ENCODE measurements around the gene IRAK3. TPM values are rescaled to one million over a fixed set of nuclear protein-coding genes. Genes with fewer than 3 reads are reported as not detected.

The IRAK3 gene
- polyA plus RNA-seq, 1 donor from 2014 or later: 0.31 TPM

DNA sequence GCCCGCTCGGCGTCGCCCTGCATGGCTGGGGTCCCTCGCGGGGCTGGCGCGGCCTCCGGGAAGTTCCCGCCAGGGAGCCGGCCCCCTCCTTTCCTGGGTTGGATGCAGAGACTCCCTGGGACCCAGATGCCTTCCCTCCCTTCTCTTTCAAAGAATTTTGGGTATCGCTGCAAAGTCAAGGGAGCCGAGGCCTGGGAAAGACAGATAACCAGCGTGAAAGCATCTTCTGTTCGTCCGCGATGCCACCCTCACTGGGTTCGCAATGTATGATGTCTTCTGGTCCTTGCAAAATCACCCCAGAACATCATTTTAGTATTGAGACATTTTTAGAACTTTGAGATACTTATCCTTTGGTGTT lies 451 bp downstream of the IRAK3 start:
- Histone ChIP-seq H3K27ac (ENCODE audit: low read length) (no peak overlapping the region), H3K79me2 (replicated peaks; ENCODE audit: insufficient read depth, low read length) (no peaks in the 10 kb centered on the region), H3K9me3 (ENCODE audit: low read length) (peaks cover 5% of the 10 kb centered on the region), H3K9ac (ENCODE audit: low read length) (no peak overlapping the region), H3K4me3 (ENCODE audit: low read length) (no peak overlapping the region), H3K27me3 (ENCODE audit: insufficient read depth, low read depth, low read length) (peaks cover 37% of the 10 kb centered on the region), H4K20me1 (ENCODE audit: insufficient read depth) (no peaks in the 10 kb centered on the region), H3F3A (ENCODE audit: insufficient read depth, low read length, poor library complexity, severe bottlenecking) (no peaks in the 10 kb centered on the region), H3K4me2 (ENCODE audit: low read length) (no peak overlapping the region), H2AFZ (ENCODE audit: low read depth, low read length) (no peak overlapping the region), H3K9me2 (ENCODE audit: insufficient read depth, low read length) (no peaks in the 10 kb centered on the region), H3K36me3 (ENCODE audit: insufficient read depth, low read length) (no peaks in the 10 kb centered on the region)
- TF ChIP-seq POLR2AphosphoS5 (IDR thresholded peaks at IDR 0.05) (no peak), EP300 (conservative IDR thresholded peaks at IDR 0.05; ENCODE audit: poor library complexity, severe bottlenecking) (no peak), TAF1 (IDR thresholded peaks at IDR 0.05; ENCODE audit: low read depth) (no peak), MXI1 (conservative IDR thresholded peaks at IDR 0.05; ENCODE audit: poor library complexity, severe bottlenecking) (no peak), SMC3 (conservative IDR thresholded peaks at IDR 0.05; ENCODE audit: poor library complexity) (no peak), EZH2 (IDR thresholded peaks at IDR 0.05; ENCODE audit: borderline replicate concordance, insufficient read depth, low read length, poor library complexity, severe bottlenecking) (no peak), RAD21 (conservative IDR thresholded peaks at IDR 0.05) (no peak)
- TF ChIP-seq, protein P1, sequence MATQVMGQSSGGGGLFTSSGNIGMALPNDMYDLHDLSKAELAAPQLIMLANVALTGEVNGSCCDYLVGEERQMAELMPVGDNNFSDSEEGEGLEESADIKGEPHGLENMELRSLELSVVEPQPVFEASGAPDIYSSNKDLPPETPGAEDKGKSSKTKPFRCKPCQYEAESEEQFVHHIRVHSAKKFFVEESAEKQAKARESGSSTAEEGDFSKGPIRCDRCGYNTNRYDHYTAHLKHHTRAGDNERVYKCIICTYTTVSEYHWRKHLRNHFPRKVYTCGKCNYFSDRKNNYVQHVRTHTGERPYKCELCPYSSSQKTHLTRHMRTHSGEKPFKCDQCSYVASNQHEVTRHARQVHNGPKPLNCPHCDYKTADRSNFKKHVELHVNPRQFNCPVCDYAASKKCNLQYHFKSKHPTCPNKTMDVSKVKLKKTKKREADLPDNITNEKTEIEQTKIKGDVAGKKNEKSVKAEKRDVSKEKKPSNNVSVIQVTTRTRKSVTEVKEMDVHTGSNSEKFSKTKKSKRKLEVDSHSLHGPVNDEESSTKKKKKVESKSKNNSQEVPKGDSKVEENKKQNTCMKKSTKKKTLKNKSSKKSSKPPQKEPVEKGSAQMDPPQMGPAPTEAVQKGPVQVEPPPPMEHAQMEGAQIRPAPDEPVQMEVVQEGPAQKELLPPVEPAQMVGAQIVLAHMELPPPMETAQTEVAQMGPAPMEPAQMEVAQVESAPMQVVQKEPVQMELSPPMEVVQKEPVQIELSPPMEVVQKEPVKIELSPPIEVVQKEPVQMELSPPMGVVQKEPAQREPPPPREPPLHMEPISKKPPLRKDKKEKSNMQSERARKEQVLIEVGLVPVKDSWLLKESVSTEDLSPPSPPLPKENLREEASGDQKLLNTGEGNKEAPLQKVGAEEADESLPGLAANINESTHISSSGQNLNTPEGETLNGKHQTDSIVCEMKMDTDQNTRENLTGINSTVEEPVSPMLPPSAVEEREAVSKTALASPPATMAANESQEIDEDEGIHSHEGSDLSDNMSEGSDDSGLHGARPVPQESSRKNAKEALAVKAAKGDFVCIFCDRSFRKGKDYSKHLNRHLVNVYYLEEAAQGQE (IDR thresholded peaks at IDR 0.05; ENCODE audit: borderline replicate concordance): no peak
- TF ChIP-seq, protein P2, sequence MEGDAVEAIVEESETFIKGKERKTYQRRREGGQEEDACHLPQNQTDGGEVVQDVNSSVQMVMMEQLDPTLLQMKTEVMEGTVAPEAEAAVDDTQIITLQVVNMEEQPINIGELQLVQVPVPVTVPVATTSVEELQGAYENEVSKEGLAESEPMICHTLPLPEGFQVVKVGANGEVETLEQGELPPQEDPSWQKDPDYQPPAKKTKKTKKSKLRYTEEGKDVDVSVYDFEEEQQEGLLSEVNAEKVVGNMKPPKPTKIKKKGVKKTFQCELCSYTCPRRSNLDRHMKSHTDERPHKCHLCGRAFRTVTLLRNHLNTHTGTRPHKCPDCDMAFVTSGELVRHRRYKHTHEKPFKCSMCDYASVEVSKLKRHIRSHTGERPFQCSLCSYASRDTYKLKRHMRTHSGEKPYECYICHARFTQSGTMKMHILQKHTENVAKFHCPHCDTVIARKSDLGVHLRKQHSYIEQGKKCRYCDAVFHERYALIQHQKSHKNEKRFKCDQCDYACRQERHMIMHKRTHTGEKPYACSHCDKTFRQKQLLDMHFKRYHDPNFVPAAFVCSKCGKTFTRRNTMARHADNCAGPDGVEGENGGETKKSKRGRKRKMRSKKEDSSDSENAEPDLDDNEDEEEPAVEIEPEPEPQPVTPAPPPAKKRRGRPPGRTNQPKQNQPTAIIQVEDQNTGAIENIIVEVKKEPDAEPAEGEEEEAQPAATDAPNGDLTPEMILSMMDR (IDR thresholded peaks at IDR 0.05; ENCODE audit: poor library complexity, severe bottlenecking): no peak

DNA sequence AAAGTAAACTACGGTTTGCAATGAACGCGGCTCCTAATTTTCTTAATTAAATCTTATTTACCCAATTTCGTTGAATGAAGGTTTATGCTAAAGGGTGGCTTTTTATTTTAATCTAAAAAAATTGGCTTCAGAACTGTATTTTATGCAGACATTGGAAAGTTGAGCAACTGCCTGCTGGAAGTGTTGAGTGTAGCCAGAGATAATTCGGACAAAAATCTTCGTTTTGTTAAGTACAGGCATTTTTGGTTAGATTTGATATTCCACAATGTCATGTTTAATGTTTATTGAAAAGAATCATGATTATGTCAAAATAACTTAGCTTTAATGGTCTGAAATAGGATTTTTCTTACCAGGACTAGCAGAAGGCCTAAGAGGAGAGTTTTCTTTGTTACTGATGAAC lies 875 bp downstream of the IRAK3 start:
- Histone ChIP-seq H3K27ac (ENCODE audit: low read length) (no peak overlapping the region), H3K9me3 (ENCODE audit: low read length) (peaks cover 5% of the 10 kb centered on the region), H3F3A (ENCODE audit: insufficient read depth, low read length, poor library complexity, severe bottlenecking) (no peaks in the 10 kb centered on the region), H3K4me3 (ENCODE audit: low read length) (no peak overlapping the region), H3K4me2 (ENCODE audit: low read length) (no peak overlapping the region), H3K36me3 (ENCODE audit: insufficient read depth, low read length) (no peaks in the 10 kb centered on the region), H3K27me3 (ENCODE audit: insufficient read depth, low read depth, low read length) (peaks cover 37% of the 10 kb centered on the region), H3K9ac (ENCODE audit: low read length) (no peak overlapping the region), H2AFZ (ENCODE audit: low read depth, low read length) (no peak overlapping the region), H4K20me1 (ENCODE audit: insufficient read depth) (no peaks in the 10 kb centered on the region), H3K79me2 (replicated peaks; ENCODE audit: insufficient read depth, low read length) (no peaks in the 10 kb centered on the region), H3K9me2 (ENCODE audit: insufficient read depth, low read length) (no peaks in the 10 kb centered on the region)
- TF ChIP-seq POLR2AphosphoS5 (IDR thresholded peaks at IDR 0.05): no peak
- no peak for TF ChIP-seq RAD21 (conservative IDR thresholded peaks at IDR 0.05)
- TF ChIP-seq SMC3 (conservative IDR thresholded peaks at IDR 0.05; ENCODE audit: poor library complexity): no peak
- TF ChIP-seq EP300 (conservative IDR thresholded peaks at IDR 0.05; ENCODE audit: poor library complexity, severe bottlenecking): no peak
- TF ChIP-seq, protein P1 (IDR thresholded peaks at IDR 0.05; ENCODE audit: borderline replicate concordance): no peak
- no peak for TF ChIP-seq MXI1 (conservative IDR thresholded peaks at IDR 0.05; ENCODE audit: poor library complexity, severe bottlenecking)
- TF ChIP-seq EZH2 (IDR thresholded peaks at IDR 0.05; ENCODE audit: borderline replicate concordance, insufficient read depth, low read length, poor library complexity, severe bottlenecking): no peak
- TF ChIP-seq, protein P2 (IDR thresholded peaks at IDR 0.05; ENCODE audit: poor library complexity, severe bottlenecking): no peak
- no peak for TF ChIP-seq TAF1 (IDR thresholded peaks at IDR 0.05; ENCODE audit: low read depth)
